GM12892 (cell line): ENCODE data around the gene RAB27A.

ENCODE experiments used
- POLR2A ChIP-seq: IDR thresholded peaks from 2 replicates; pipeline ENCODE4 v1.6.1; 2011; ENCODE audit warnings: low read depth, low read length, control low read depth
- POLR2AphosphoS5 ChIP-seq: IDR thresholded peaks from 2 replicates; pipeline ENCODE4 v1.6.1; 2011; ENCODE audit warnings: low read depth, low read length, control low read depth
- TAF1 ChIP-seq: IDR thresholded peaks from 2 replicates; pipeline ENCODE4 v1.6.1; 2011; ENCODE audit warnings: low read depth, mild to moderate bottlenecking, control low read depth, low read length, borderline replicate concordance

GRCh38 chr15:55170361-55170760, 119.3 kb downstream of the RAB27A start:
- TF ChIP-seq TAF1 (no peak), POLR2AphosphoS5 (no peak), POLR2A (no peak)
